SH-SY5Y (cell line): ENCODE data around the gene DNAJC16.

Experiments used
- GATA2 ChIP-seq: IDR thresholded peaks from 2 replicates; pipeline ENCODE4 v1.6.1; 2011; ENCODE audit warnings: mild to moderate bottlenecking, low read depth, low read length
- GATA3 ChIP-seq: IDR thresholded peaks from 2 replicates; pipeline ENCODE4 v1.6.1; 2011; ENCODE audit warnings: low read depth, mild to moderate bottlenecking, low read length, moderate library complexity

DNA sequence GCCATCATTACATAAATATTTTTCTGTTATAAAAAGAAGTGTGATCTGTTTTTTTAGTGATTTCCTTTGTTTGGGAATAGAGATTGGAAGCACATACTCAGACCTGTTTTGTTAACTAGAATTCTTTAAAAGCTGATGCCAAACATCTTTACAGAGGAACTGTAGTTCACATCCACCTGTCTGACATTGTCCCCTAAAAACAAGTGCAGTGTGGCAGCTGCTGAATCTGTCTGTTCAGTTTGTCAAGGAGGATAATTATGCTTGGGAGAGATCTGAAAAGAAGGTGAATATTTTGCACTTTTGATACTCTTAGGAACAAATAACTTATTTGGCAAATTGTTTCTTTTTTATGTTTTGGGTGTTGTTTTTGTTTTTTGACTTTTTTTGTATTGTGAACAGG is 44.6 kb downstream of the DNAJC16 start:
- TF ChIP-seq GATA2: no peak
- TF ChIP-seq GATA3: no peak
